HG03354 (cell line): ENCODE results near the gene HOPX.
"Not testable (repeated sequence)": the region's sequence is repeated elsewhere in the genome, so short reads cannot be mapped to it uniquely, and the experiment has no call there.

Source experiments
- ATAC-seq: cut with Tn5 transposase; IDR thresholded peaks from one replicate; pipeline ENCODE4 v1.9.1; 2021; ENCODE audit warnings: mild to moderate bottlenecking; ENCODE audit not compliant: unreplicated experiment, poor library complexity, severe bottlenecking

The HOPX gene

DNA sequence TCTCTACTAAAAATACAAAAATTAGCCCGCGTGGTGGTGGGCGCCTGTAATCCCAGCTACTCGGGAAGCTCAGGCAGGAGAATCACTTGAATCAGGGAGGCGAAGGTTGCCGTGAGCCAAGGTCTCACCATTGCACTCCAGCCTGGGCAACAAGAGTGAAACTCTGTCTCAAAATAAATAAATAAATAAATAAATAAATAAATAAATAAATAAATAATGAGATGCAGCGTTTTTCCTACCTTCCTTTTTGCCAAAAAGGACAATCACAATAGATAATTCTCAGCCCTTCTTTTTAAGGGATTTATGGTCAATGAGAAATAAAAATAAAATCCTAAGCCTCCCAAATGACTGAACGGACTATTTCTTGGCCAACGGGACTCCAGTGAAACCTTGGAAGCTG lies 46.1 kb downstream of the HOPX start:
- ATAC-seq: not testable (repeated sequence)

DNA sequence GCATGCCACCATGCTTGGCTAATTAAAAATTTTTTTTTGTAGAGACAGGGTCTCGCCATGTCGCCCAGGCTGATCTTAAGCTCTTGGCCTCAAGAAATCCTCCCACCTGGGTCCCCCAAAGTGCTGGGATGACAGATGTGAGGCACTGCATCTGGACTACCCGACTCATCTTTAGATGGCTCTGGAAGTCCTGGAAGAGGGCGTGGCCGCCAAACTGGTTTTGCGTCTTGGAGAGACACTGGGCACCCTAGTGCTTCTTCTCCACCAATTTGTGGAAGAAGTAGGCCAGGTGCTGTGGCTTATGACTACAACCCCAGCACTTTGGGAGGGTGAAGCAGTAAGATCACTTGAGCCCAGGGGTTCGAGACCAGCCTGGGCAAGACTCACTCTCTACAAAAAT lies 47.6 kb downstream of the HOPX start:
- ATAC-seq: no peak

DNA sequence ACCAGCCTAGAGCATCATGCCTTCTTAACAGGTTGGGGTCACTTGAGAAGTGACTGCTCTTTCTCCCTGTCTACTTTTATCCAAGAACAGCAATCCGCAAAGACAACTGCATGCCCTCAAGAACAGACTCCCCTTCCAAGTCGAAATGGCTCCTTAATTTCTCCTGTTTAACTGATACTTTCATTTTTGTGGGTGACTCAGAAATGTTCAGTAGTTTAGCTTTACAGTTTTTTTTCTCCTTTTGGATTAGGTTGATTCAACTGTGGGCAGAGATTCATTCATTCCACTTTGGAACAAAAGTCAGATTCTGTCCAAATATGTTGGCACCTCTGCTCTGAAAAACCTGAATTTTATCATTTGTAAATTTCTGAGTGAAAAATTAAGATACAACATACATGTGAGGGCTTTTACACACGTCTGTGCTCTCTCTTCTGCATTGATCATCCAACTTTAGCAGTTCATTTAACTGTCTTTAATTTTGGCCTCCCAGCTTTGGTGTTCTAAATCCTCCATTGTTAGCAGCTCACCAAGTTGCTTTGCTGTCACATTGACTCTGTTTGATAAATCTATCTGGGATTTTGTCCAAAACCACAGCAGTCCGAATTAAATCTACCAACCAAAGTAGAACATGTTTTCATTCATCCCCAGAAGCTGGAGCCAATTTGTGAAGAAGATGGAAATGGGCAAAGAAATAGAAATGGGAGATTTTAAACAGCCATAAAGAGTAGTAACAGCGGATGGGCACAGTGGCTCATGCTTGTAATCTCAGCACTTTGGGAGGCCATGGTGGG lies 50.0 kb downstream of the HOPX start:
- no peak for ATAC-seq

DNA sequence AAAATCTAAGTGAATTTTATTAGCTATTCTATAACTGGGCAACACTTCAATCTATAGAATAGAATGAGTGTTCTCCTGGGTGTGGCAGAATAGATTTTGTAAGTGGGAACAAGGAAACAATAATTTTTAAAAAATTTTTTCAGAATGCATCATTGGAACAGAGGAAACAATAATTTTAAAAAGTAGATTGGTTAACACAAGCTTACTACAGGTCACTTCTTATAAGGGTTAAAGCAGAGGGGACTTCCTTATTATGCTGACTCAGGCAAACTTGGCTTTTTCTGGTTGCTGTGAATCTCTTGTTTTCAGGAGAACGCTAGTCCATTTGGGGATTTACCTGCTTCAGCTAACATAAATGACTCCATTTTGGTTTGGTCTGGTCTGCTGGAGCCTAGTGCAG lies 52.5 kb downstream of the HOPX start:
- ATAC-seq: no peak

DNA sequence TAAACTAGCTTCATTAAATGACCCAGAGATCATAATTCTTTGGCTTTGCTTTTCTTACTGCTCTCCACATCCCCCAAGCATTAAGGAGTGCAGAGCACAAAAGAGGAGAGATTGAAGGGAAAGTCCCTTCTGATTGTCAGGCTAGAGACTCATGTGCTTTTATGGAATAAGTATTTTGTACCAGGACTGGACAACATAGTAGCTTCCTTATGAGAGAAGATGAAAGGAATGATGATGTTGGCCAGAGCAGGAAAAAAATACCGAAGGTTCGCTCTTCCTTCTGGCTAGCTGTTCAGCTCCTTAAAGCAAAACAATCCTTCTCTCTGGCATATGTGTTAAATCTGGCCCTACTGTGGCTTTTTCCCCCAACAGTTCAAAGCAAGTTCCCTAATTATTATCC lies 53.1 kb downstream of the HOPX start:
- no peak for ATAC-seq

DNA sequence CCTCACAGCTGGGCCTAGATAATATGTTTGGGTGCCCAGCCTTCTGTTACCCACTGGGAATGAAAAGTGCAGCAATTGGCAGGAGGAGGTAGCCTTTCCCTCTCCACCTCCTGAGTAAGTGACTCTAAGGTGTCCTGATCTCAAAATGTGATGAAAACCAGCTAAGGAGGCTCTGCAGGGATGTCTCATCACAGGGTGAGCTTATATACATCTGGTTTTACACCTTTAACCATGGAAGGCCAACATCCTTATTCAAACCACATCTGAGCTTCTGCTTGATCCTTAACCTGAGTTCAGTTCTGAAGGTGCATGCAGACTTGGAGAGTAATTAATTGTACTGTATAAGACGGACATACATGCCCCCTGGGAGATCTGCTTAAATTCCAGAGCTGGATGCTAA lies 53.7 kb downstream of the HOPX start:
- ATAC-seq: no peak

DNA sequence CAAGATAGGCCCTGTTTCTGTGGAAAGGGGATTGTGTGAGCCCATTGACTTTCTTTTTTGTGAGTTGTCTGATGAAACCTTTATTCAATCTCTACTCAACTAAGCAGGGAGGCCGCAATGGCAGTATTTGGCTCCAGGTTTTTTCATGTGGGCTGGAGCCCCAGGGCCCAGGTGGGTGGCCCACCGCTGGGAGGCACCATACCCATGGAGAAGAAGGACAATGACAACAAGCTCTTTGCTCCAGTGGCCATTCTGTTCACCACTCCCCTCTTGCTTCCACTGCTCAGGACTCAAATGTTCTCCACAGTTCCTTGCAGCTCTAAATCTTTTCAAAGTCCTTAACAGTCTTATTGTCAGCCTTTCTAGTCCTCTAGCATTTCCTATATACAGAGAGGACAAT lies 54.1 kb downstream of the HOPX start:
- no peak for ATAC-seq

DNA sequence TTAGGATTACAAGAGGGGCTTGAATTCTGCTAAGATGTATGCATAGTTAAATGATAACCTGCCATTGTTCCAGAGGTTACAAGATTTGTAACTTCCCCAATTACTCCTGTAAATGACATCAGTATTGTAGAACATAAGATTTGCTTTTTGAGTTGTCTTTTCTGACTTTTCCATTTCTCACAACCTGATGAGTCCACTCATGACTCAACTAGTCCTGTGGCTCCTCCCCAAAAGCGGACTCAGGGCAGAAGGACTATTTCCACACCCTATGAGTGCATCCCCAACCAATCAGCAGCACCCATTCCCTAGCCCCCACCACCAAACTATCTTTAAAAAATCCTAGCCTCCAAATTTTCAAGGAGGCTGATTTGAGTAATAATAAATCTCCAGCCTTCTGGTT lies 54.7 kb downstream of the HOPX start:
- no peak for ATAC-seq

DNA sequence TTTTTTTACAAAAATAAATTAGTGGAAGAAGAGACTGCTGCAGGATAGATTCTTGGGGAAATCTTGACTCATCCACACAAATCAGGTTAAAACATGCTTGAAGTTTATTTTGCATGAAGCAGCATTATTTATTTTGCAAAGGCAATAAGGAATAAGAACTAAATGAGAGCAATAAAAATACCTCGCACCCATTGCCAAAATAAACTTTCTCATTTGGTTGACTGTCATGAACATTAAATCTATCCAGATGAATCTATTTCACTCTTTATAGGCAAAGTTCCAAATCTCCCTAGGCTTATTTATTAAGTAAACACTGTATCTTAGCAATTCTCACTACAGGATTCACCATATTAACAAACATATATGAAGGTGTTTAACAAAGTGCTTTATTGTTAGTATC lies 58.9 kb downstream of the HOPX start:
- ATAC-seq: no peak

DNA sequence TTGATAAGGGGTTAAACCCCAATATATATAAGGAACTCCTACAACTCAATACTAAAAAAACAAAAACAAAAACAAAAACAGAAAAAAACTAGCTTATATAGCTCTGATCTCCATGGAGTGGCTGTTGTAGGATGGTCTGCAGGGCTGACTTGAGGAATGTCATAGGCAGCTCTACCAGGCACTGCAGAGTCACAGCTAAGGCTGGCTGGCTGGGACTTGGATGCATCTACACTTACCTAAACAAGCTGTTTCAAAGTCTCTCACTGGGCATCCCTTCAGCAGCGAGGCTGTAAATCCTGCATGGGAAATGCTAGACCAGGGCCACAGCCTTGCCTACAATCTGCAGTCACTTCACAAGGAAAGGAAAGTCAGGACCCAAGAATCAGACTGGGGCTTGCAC lies 61.3 kb downstream of the HOPX start:
- ATAC-seq: no peak

DNA sequence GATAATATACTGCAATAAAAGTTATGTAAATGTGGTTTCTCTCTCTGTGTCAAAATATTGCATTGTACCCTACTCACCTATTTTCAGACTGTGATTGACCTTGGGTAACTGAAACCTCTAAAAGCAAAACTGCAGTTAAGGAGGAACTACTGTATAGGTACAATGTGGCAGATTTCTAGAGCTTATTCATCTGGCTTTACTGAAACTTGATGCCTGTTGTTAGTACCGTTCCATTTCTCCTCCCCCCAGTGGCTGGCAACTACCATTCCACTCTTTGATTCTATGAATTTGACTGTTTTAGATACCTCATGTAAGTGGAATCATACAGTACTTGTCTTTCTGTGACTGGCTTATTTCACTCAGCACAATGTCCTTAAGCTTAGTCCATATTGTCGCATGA lies 61.9 kb downstream of the HOPX start:
- no peak for ATAC-seq

DNA sequence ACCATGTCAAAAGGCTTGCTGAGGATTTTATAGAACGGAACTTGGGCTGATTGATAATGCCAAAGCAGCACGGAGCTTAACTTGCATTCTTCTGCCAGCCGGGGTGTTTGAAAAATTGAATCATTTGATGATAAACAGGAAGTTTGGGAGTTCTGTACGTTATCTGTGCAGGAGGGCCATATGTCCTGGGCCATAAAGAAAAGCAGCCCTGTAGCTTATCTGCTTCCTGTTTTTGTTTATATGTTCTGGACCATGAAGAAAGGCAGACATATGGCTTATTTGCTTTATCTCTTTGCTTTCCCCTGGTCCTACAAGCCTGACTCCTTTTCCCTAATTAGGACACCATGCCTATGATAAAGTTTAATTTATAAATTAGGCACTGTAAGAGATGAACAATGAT lies 62.4 kb downstream of the HOPX start:
- no peak for ATAC-seq

DNA sequence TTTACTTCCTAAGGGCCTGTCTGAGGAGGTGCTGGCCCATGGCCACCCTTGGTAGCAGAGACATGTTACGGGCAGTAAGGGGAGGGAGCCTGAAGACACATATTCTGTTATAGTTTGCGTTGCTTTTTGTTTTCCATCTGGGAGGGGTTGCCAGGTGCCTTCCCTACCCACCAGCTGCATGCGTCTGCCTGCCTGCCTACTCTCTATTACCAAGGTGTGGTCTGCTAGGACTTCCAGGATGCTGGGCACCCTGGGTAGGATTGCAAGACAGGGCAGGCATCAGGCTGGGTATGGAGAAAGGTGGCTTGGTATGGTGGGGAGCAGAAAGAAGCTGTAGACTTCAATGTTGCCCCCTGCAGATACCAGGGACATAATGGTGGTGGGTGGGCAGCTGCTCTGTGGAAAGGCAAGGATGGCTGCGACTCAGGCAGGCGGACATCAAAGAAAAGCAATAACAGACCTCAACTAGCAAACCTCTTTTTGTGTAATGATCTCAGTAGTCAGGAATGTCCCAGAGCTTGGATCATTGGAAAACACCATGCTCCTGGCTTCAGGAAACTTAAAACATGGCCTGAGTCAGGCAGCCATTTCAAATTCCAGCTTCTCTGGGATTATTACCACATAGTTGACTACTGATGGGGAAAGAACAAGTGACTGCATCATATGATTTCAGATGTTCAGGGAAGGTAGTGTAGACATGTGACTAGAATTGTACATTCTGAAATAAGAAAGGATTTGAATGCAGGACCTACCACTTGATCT lies 67.8 kb downstream of the HOPX start:
- no peak for ATAC-seq

DNA sequence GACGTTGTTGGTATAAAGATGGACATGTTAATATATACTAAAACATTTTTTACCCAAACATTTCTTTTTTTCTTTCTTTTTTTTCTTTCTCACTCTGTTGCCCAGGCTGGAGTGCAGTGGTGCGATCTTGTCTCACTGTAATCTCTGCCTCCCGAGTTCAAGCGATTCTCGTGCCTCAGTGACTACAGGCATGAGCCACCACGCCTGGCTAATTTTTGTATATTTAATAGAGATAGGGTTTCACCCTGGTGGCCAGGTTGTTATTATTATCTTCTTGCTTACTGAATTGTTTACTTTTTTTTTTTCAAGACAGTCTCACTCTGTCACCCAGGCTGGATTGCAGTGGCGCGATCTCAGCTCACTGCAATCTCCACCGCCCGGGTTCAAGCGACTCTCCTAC lies 68.8 kb downstream of the HOPX start:
- no peak for ATAC-seq

DNA sequence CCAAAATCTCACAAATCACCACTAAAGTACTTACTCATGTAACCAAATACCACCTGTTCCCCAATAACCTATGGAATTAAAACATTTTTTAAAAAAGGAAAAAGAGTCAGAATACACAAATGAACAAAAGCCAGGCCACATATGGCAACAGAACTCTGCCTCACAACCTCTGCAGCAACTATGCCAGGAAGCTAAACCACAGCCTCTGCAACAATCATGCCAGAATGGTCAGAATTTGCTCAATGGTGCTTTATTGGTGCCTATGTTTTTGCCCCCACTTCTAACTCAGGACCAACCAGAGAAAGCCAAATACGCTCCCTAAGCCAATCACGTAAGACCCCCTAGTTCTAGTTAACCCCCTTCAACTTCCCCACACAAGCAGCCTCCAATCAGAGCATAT lies 69.6 kb downstream of the HOPX start:
- ATAC-seq: no peak

DNA sequence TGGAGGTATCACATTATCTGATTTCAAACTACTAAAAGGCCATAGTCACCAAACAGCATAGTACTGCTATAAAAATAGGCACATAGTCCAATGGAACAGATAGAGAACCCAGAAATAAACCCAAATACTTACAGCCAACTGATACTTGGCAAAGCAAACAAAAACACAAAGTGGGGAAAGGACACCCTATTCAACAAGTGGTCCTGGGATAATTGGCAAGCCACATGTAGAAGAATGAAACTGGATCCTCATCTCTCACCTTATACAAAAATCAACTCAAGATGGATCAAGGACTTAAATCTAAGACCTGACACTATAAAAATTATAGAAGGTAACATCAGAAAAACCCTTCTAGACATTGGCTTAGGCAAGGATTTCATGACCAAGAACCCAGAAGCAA lies 70.9 kb downstream of the HOPX start:
- not testable (repeated sequence) for ATAC-seq

DNA sequence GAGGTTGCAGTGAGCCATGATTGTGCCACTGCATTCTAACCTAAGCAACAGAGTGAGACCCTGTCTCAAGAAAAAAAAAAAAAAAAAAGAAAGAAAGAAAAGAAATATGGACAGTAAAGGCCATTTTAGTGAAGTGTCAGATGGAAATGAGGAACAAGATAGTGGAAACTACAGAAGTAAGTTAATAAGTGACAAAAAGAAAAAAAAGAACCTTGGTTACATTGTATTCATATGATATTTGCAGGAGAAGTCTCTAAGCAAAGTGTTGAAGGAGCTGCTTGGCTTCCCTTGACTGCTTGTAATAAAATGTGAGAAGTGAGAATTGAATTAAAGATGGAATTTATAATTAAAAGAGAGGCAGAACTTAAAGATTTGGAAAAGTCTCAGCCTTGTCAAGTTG lies 73.2 kb downstream of the HOPX start:
- peak; percentile 38 for ATAC-seq

DNA sequence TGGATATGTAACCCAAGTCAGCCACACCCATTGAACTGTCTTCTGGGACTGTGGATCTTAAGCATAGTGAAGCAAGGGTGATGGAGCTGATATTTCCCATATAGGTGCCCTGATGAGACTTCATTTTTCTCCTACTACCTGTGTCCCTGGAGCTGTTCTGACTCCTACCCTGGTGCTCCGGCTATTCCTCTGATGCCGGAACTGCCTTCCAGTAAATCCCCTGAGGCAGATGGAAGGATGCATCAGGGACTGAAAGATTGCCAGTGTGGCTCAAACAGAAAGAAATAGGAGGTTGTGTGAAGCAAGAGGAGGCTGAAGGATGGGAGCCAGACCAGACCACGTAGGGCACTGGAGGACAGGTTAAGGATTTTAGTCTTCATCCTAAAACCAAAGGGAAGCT lies 74.7 kb downstream of the HOPX start:
- ATAC-seq: no peak

DNA sequence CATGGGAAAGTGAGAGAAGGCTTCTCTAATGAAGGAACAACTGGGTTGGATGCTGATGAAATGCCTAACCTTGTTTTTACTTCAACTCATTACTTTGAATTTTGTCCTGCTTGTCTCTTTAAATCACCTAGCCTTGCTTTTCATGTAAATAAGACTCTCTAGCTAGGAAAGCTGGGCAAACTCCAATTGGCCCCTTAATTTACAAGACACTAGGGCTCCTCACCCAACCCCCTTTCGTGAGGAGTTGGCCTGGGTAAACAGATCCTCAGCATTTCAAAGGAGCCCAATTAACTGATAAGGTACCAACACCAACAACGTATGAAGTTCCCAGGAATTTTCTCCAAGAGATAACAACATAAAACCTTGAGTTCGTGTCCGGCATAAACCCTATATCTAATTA lies 75.6 kb downstream of the HOPX start:
- not testable (repeated sequence) for ATAC-seq

DNA sequence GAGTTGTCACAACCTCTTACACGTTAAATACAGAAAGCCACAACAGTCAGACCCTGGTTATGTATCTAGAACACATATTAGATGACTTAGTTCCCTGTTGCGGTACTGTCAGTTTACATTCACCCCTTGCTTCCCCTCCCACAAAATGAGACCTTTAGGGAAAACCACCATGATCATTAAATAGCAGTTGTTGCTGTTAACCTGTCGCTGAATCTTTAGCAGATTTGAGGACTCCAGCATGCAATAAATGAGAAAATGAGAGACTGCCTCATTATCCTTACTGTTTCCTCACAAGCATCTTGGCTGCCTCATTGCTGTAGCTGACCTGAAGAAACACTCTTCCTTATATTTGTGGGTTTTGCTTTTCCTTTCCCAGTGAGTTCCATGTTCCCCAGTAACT lies 77.8 kb downstream of the HOPX start:
- no peak for ATAC-seq
